Hepatocyte (in vitro differentiated cells): ENCODE results near the gene NTSR2.

ENCODE experiments used
- EZH2 ChIP-seq: fragments of 200-600 bp; sonication (generic); IDR thresholded peaks from 2 replicates; pipeline ENCODE4 v1.6.1; 2016; ENCODE audit warnings: antibody characterized with exemption, mild to moderate bottlenecking, borderline replicate concordance
- TF ChIP-seq, protein P1 (sequence below): fragments of 200-600 bp; sonication (generic); IDR thresholded peaks from 2 replicates; pipeline ENCODE4 v1.5.1; 2016; ENCODE audit warnings: antibody characterized with exemption, mild to moderate bottlenecking; ENCODE audit not compliant: poor library complexity

DNA sequence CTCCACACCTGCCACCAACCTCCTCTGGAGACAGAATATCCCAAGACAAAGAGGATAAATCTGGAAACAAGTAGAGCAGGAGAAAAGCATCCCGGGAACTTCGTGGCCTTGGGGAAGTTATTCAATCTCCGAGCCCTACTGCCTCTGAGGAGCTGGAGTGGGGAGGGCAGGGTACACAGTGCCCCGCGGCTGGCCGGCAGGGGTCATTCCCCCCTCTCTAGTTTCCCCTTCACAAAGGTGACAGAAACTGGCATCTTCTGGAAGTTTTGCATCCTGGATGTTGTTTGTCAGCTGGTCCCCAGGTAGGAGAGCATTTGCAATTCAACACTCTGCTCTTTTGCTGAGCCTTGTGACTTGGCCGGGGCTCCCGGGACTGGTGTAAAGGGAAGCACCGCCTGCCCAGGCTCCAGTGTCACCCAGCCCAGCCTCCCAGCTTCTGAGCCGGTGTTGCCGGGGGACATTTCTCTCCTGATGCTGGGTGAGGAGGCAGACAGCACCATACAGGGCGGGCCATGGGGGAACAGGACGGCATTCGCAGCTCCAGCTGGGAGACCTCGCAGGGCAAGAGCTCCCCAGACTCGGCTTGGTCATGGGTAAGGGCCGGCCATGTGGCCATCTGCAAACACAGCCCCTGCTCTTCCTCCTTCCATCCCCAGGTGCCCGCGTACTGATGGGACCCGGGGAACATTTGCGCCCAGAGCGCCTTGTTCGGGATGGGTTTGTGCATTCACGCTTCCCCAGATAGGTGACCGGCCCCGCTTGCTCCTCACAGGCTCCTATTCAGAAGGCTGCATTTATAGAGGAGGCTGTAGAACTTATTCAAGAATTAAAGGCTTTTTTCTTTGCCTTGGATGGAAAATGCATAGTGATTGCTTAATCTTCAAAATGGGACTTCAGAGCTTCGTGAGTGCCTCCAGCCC, 7.4 kb upstream of the NTSR2 start:
- no peak for TF ChIP-seq EZH2
- TF ChIP-seq, protein P1, sequence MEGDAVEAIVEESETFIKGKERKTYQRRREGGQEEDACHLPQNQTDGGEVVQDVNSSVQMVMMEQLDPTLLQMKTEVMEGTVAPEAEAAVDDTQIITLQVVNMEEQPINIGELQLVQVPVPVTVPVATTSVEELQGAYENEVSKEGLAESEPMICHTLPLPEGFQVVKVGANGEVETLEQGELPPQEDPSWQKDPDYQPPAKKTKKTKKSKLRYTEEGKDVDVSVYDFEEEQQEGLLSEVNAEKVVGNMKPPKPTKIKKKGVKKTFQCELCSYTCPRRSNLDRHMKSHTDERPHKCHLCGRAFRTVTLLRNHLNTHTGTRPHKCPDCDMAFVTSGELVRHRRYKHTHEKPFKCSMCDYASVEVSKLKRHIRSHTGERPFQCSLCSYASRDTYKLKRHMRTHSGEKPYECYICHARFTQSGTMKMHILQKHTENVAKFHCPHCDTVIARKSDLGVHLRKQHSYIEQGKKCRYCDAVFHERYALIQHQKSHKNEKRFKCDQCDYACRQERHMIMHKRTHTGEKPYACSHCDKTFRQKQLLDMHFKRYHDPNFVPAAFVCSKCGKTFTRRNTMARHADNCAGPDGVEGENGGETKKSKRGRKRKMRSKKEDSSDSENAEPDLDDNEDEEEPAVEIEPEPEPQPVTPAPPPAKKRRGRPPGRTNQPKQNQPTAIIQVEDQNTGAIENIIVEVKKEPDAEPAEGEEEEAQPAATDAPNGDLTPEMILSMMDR, result no peak
